OCI-LY3 (cell line): ENCODE results near the gene NKD2.

Experiments used
- H2AFZ ChIP-seq: fragments of 200-600, 300-600 bp; shearing (Covaris generic); 2 replicates; pipeline ENCODE4 v1.6.0; 2014; ENCODE audit warnings: antibody characterized with exemption, low read depth, low read length
- H3K27ac ChIP-seq: fragments of 200-600, 300-600 bp; sonication (generic); 2 replicates; pipeline ENCODE4 v1.5.1; 2014; ENCODE audit warnings: mild to moderate bottlenecking, low read length, moderate library complexity, mixed read lengths
- H3K27me3 ChIP-seq: fragments of 200-600, 300-600 bp; sonication (generic); 2 replicates; pipeline ENCODE4 v1.6.1; 2014; ENCODE audit warnings: low read depth, low read length, mixed read lengths
- H3K36me3 ChIP-seq: fragments of 200-600, 300-600 bp; sonication (generic); replicated peaks from 2 replicates; pipeline ENCODE3; 2014; ENCODE audit warnings: low read depth, low read length, mixed read lengths
- H3K4me1 ChIP-seq: fragments of 300-600, 200-600 bp; sonication (generic); 2 replicates; pipeline ENCODE4 v1.6.1; 2014; ENCODE audit warnings: low read length, mixed read lengths
- H3K4me2 ChIP-seq: fragments of 200-600, 300-600 bp; sonication (generic); 2 replicates; pipeline ENCODE4 v1.6.1; 2014; ENCODE audit warnings: low read length, mixed read lengths
- H3K4me3 ChIP-seq: fragments of 300-600, 200-600 bp; sonication (generic); 2 replicates; pipeline ENCODE4 v1.5.1; 2014; ENCODE audit warnings: antibody characterized with exemption, mild to moderate bottlenecking, low read length, moderate library complexity
- H3K79me2 ChIP-seq: fragments of 300-600, 200-600 bp; shearing (Covaris generic); 2 replicates; pipeline ENCODE4 v1.6.1; 2014; ENCODE audit warnings: mild to moderate bottlenecking, low read length, mixed read lengths
- H3K9ac ChIP-seq: fragments of 300-600, 200-600 bp; shearing (Covaris generic); 2 replicates; pipeline ENCODE4 v1.6.0; 2014; ENCODE audit warnings: mild to moderate bottlenecking, low read length, moderate library complexity
- H3K9me3 ChIP-seq: fragments of 200-600, 300-600 bp; shearing (Covaris generic); 2 replicates; pipeline ENCODE4 v1.6.1; 2014; ENCODE audit warnings: low read length, mixed read lengths; ENCODE audit not compliant: insufficient read depth
- H4K20me1 ChIP-seq: fragments of 200-600, 300-600 bp; sonication (generic); 2 replicates; pipeline ENCODE4 v1.6.1; 2016; ENCODE audit warnings: low read length, mixed read lengths; ENCODE audit not compliant: insufficient read depth
- CTCF ChIP-seq: fragments of 200-600, 300-600 bp; sonication (generic); IDR thresholded peaks from 2 replicates; pipeline ENCODE4 v1.5.1; 2014; ENCODE audit warnings: antibody characterized with exemption, low read length, low read depth
- EZH2phosphoT487 ChIP-seq: fragments of 200-600 bp; shearing (Covaris generic); IDR thresholded peaks from 2 replicates; pipeline ENCODE4 v1.6.1; 2018; ENCODE audit warnings: antibody characterized with exemption, mixed run types, low read depth

NKD2 gene

GRCh38 chr5:1029945-1030625 lies 21.5 kb downstream of the NKD2 start:
- no peak overlapping the region for H3K4me2 ChIP-seq
- no peaks in the 10 kb centered on the region for H3K27me3 ChIP-seq
- no peaks in the 10 kb centered on the region for H3K9me3 ChIP-seq
- H3K4me3 ChIP-seq = no peak overlapping the region
- no peaks in the 10 kb centered on the region for H3K4me1 ChIP-seq
- no peaks in the 10 kb centered on the region for H4K20me1 ChIP-seq
- H3K27ac ChIP-seq = no peak overlapping the region
- no peaks in the 10 kb centered on the region for H3K79me2 ChIP-seq
- TF ChIP-seq CTCF = no peak
- TF ChIP-seq EZH2phosphoT487 = no peak
- H3K9ac ChIP-seq = no peak overlapping the region
- H2AFZ ChIP-seq = no peak overlapping the region
- H3K36me3 ChIP-seq = no peaks in the 10 kb centered on the region

- H3K27ac ChIP-seq = no peak overlapping the region
- no peaks in the 10 kb centered on the region for H3K79me2 ChIP-seq
- H3K9me3 ChIP-seq = no peaks in the 10 kb centered on the region
These were observed 22.2 kb downstream of the NKD2 start for GRCh38 chr5:1030801-1031271.

GRCh38 chr5:1031306-1031959 lies 22.8 kb downstream of the NKD2 start:
- H2AFZ ChIP-seq = no peak overlapping the region
- H3K4me3 ChIP-seq = no peak overlapping the region
- H3K27ac ChIP-seq = no peak overlapping the region
- no peak overlapping the region for H3K4me2 ChIP-seq
- no peak for TF ChIP-seq CTCF
- no peak for TF ChIP-seq EZH2phosphoT487
- H4K20me1 ChIP-seq = no peaks in the 10 kb centered on the region
- no peaks in the 10 kb centered on the region for H3K27me3 ChIP-seq
- no peaks in the 10 kb centered on the region for H3K9me3 ChIP-seq
- H3K4me1 ChIP-seq = no peaks in the 10 kb centered on the region
- no peaks in the 10 kb centered on the region for H3K36me3 ChIP-seq
- no peaks in the 10 kb centered on the region for H3K79me2 ChIP-seq
- no peak overlapping the region for H3K9ac ChIP-seq

More at GRCh38 chr5:1030801-1031271, 22.2 kb downstream of the NKD2 start:
- Histone ChIP-seq H3K4me2 (no peak overlapping the region), H3K36me3 (no peaks in the 10 kb centered on the region), H2AFZ (no peak overlapping the region), H3K27me3 (no peaks in the 10 kb centered on the region), H3K4me3 (no peak overlapping the region), H3K4me1 (no peaks in the 10 kb centered on the region), H3K9ac (no peak overlapping the region), H4K20me1 (no peaks in the 10 kb centered on the region)
- TF ChIP-seq CTCF = no peak
- no peak for TF ChIP-seq EZH2phosphoT487

- TF ChIP-seq CTCF (no peak), EZH2phosphoT487 (no peak)
These were observed 23.4 kb downstream of the NKD2 start for GRCh38 chr5:1032011-1032410.

More at GRCh38 chr5:1032011-1032410, 23.4 kb downstream of the NKD2 start:
- Histone ChIP-seq H3K27me3 (no peaks in the 10 kb centered on the region), H3K4me1 (no peaks in the 10 kb centered on the region), H3K79me2 (no peaks in the 10 kb centered on the region), H3K4me2 (no peak overlapping the region), H4K20me1 (no peaks in the 10 kb centered on the region), H3K36me3 (no peaks in the 10 kb centered on the region), H3K9me3 (no peaks in the 10 kb centered on the region), H3K9ac (no peak overlapping the region), H3K27ac (no peak overlapping the region), H2AFZ (no peak overlapping the region), H3K4me3 (no peak overlapping the region)
